ENCODE results near the gene FAAP20.
A peak's percentile ranks its signal among the peaks of the same experiment; 100 is the strongest.

FAAP20 gene

GRCh38 chr1:2194319-2194897 is at the start of gene FAAP20:
TSS of gene FAAP20 (minus strand) at chr1:2194772. CDS start at chr1:2194749, 23 bp downstream.
- peak; percentile 34 for DNase-seq (ENCODE audit: low spot score)
- FAIRE-seq, result no peak

DNA sequence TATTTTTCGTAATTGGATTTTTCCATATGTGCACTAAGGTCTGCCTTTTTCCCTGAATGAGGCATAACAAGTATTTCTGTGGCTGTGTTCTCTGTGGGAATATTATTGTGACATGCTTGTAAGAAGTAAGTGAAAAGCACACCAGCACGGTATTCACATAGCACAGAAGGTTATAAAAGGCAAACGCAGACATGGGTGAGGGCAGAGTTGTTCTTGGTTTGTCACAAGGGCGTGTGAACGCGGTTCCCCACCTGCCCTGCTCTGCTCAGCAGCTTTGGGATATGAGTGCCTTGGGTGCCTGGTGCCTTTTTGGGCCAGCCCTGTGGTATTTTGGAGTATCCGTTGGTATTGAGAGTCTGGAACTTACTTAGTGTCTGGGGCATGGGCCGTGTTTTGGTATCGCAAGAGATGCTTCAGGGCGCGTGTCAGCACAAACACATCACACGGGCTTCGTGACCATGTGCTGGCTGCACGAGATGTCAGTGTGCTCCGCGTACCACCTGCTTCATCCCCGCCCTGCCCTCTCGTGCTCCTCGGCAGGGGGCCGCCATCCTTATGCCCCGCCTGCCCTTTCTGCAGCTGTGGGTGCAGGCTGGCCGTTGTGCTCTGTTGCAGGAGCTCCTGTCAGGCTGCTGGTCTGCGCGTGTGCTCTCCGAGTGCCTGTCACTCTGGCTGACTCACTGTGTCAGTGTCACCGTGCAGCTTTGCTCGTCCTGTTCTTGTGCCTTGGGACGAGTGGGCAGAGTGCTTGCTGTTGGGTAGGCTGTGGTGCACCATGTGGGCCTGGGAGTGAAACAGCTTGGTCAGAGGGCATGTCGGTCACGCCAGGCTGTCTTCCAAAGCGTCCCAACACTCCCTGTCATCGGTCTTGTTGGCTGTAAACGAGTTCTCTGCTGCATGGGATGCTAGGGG is 48.5 kb upstream of the FAAP20 start:
- no peak for DNase-seq (ENCODE audit: low spot score)

GRCh38 chr1:2241820-2242219 is 47.2 kb upstream of the FAAP20 start:
- DNase-seq (ENCODE audit: low spot score) (no peak), FAIRE-seq (no peak)

More for the DNA sequence above, 48.5 kb upstream of the FAAP20 start:
- FAIRE-seq, result no peak

DNA sequence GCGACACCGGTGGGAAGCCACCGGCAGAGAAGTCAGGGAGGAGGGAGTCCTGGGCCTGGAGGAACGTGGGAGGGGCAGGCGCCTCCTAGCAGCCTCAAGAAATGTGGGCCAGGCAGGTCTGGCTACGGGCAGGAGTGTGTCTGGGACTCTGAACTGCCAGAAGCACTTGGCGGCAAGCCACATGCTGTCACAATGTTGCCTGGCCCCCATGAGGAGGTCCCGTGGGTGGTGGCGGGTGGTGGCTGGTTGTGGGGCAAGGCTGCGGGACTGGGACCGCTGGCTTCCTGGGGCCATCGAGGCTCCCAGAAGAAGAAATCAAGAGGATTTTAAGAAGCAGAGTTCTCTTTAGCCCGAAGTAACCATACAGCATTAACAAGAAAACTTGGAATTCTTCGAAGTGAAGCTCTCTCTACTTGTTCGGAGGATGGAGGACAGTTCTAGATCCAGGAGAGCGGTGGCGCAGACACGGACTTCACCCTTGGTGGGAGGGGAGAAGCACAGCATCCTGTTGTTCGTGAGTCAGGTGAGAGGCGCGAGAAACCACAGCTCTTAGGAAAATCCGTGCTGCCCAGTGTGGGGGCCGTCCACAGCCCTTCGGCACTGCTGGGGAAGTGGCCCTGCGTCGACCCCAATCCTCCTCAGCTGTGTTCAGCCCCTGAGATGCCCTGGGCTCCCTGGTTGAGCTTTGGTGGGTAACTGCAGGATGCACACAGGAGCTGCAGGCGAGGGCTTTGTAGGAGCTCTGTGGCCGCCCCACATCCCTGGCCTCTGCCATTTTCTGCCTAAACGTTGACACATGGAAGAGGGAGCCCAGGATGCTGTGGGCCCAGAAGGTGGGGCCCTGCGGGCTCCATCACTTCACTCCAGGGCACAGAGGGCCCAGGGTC is 45.9 kb upstream of the FAAP20 start:
- DNase-seq (ENCODE audit: low spot score) (no peak), FAIRE-seq (no peak)

DNA sequence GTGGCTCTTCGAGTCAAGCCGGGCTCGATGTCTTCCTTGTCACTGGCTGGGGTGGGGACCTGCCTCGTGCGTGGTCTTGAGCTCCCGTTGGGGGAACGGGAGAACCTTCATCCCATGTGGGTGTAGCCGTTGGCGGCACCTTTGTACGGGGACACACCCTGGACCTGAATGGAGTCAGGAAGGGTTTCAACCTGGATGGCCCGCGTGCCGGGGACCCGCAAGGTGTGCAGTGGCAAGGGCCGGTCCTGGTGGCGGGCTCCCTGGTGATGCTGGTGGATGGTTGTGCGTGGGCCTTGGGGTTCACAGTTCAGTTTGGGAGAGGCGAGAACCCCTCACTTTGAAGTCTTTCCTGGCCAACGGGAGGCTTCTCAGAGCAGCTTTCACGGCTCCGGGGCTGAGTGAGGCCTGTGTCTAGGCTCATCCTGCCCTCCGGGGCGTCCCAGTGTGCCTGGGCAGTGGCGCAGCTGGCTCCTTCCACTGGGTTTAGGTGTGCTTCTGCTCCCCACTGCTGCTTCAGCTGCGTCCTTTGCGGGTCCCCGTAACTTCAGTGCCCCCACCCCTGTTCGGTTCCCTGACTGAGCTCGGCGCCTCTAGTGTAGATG is 44.9 kb upstream of the FAAP20 start:
- no peak for DNase-seq (ENCODE audit: low spot score)

DNA sequence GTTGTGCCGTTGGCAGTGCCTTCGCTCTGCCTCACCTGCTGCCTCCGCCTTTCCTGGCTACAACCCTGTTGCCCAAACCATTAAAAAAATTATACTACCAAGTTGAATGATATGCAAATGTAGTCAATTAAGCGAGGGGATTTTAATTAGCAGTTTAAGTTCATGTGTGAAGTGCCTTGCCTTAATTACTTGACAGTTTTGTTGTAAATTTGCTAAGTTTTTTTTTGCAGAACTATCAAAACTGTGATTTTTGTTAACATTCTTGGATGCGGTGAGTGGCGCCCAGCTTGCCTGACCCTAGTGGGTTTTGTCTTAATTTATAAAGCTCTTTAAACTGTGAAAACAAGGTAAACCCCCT is 44.4 kb upstream of the FAAP20 start:
- no peak for FAIRE-seq
- no peak for DNase-seq (ENCODE audit: low spot score)

More for the DNA sequence above, 44.9 kb upstream of the FAAP20 start:
- FAIRE-seq, result no peak

- DNase-seq (ENCODE audit: low spot score) (no peak), FAIRE-seq (no peak)
Measured at GRCh38 chr1:2238361-2239012, 43.9 kb upstream of the FAAP20 start.

DNA sequence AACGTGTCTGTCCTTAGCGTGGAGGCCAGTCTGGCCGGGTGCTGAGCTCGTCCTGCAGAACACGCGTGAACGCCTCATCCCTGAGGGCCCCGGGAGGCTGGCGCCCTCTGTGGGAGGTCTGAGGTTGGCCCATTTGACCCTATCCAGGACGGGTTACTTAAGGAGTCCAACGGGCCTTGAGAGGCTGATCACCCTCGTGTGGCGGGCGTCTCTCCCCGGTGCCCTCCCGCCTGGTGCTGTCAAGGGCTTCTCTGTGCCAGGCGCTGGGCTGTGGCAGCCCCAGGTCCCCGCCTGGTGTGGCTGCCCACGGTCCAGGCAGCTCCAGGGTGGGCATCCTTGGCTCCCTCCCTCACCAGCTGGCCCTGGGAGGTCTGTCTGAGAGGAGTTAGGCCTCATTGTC is 43.2 kb upstream of the FAAP20 start:
- FAIRE-seq, result no peak
- no peak for DNase-seq (ENCODE audit: low spot score)

DNA sequence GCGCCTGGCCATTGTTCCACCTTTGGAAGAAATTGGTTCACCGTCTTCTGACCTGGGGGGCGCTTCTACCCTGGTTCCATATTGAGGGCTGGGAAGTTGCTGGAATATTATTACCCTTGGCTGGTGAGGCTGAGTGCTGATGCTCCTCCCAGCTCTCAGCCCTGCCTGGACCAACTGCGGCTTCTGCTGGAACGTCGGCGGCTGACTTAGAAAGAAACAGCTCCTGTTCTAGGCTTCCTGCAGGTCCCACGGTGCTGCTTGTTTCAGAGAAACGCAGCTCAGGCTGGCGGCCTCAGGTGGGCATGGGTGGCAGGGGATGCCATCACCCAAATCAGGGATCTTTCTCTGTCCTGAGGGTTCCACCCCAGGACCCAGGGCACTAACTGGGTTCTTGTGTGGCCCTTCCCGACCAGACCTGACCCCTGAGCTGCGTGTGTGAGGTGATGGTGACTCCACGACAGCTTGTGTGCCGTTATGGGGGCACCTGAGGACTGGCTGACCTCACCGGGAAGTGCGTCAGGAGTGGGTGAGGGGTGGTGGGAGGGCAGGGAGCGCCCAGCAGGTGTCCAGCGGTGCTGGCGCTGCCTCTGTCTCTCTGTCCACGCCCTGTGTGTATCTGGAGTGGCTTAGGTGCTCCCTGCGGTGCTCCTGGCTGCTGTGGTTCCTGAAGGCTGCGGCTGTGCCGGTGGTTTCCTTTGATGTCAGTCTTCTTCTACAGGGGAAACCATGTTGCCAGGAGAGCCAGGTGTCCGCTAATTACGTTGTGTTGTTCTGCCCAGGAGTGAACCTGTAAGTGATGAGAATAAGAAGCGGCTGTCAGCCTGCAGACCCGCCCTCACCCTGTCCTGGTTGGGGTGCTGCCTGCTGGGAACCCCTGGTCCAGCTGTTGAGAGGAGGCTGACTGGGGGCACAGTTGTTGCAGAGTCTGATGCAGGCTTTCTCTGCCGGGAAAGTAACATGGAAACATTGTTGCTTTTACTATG is 42.4 kb upstream of the FAAP20 start:
- no peak for DNase-seq (ENCODE audit: low spot score)
- no peak for FAIRE-seq

- DNase-seq (ENCODE audit: low spot score) (no peak), FAIRE-seq (no peak)
Measured at GRCh38 chr1:2235300-2235998, 40.9 kb upstream of the FAAP20 start.

GRCh38 chr1:2234762-2235113 is 40.2 kb upstream of the FAAP20 start:
- DNase-seq (ENCODE audit: low spot score) (no peak), FAIRE-seq (no peak)

DNA sequence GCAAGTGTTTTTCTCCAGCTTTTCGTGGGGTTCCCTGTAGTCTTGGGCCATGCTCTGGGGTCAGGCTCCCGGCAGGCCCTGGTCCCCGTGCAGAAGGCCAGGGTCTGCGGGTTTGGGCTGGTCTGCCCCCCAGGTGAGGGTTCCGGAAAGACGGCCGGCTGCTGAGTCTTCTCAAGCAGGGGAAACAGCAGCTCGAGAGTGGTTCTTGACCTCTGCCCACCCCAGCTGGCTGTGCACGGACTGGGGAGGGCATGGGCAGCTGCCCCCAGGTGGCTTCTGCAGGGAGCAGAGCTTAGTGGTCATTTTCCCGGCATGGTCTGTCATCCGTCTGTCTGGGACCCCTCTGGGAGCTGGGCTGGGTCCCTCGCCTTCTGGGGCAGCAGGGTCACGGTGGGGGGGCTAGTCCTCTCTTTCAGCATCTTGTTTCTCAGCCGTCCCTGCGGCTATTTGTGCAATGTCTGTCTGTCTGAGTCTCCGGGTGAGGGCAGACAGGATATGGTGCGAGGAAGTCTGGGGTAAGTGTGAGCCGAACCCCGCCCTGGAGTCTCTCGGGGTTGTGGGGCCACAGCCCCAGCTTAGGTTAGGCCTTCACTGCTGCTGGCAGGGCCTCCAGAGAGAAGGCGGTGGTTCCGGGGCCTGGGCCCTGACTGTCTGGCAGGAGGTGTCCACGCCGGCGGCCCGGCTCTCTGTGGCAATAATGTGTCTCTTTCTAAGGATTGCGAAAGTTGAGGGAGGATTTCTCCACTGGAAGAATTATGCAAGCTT is 39.6 kb upstream of the FAAP20 start:
- FAIRE-seq (no peak), DNase-seq (ENCODE audit: low spot score) (no peak)

GRCh38 chr1:2233468-2233867 is 38.9 kb upstream of the FAAP20 start:
- no peak for DNase-seq (ENCODE audit: low spot score)
- no peak for FAIRE-seq

DNA sequence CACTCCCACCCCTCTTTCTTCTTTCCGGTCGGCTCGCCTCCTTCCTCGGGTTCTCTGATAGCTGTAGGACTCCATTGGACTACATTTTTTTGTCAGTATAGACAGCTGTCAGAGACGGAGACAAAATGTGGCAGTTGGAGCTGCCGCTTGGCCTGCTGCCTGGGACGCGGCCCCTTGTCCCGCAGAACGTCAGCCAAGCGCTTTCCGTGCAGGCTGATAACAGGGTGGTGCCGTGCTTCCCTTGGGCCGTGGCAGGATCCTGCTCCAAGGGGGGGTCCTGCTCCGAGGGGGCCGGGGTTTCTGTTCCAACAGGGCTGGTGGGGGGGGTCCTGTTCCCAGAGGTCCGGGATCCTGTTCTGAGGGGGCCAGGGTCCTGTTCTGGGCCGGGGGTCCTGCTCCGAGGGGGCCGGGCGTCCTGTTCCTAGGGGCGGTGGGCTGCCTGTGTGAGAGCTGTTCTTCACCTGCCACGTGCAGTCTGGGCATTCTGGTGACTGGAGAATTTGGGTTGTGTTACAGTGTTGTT is 38.4 kb upstream of the FAAP20 start:
- DNase-seq (ENCODE audit: low spot score), result no peak
- no peak for FAIRE-seq

DNA sequence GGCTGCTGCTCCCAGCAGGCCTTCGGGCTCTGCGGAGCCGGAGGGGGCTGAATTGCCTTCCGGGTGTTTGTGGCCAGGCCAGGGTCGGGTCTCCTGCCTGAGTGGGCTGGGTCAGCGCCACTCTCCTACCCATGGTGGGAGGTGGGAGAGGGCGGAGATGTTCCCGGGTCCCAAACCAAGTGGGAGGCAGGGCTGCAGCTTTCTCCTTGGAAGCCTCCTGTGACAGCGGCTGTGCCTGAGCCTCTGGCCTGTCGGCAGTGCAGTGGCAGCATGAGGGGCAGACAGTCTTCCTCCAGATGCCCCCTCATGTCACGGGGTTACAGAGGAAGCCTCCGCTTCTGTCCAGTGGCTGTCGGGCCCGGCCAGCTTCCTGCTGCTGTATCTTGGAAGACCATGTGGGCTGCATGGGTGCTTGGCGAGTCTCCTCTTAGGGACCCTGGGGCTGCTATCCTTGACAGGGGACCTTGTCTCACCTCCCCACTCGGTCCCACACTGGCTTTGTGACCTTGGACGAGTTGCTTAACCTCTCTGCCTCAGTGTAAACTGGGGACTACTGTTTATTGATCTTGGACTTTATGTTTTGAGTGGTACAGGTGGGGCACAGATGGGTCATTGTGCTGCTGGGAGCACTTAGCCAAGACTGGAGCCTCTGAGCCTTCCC is 37.8 kb upstream of the FAAP20 start:
- DNase-seq (ENCODE audit: low spot score) (no peak), FAIRE-seq (no peak)

DNA sequence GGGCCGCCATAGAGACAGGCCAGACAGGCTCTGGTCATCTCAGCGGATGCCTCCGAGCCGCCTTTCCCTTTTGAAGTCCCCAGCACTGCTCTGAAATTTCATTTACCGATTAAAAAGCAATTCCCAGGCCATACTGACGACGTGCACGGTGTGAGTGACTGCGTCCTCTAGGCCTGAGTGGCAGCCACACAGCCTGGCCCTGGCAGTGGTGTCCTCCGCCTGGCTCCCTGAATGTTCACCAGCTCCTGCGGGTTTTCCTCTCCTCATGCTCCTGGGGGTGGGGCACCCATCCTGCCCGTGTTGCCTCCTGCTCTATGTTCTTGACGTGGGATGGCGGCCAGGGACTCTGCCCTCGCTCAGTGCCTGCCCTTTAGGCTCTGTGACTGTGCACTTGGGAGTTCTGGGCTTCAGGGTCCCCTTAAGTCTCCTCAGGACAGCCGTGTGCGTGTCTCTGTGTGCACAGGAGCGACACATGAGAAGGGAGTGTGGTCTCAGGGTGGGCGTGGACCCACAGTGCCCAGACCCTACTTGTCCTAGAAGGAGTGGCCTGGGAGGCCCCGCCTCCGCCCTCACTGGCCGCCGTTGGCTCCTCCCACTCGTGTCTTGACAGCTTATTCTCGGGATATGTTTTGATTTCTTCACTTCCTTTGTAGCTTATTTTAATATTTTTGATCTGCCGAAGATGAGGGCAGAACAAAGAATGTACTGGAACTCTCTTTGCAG is 37.1 kb upstream of the FAAP20 start:
- FAIRE-seq, result no peak
- no peak for DNase-seq (ENCODE audit: low spot score)
